KG1 (cell line): ENCODE data around the gene TBCA.
"Not testable (repeated sequence)": the region's sequence is repeated elsewhere in the genome, so short reads cannot be mapped to it uniquely, and the experiment has no call there.

Source experiments
- DNase-seq: peaks from one replicate; lab custom pipeline; 2025; lab: John Stamatoyannopoulos, UW

TBCA gene

DNA sequence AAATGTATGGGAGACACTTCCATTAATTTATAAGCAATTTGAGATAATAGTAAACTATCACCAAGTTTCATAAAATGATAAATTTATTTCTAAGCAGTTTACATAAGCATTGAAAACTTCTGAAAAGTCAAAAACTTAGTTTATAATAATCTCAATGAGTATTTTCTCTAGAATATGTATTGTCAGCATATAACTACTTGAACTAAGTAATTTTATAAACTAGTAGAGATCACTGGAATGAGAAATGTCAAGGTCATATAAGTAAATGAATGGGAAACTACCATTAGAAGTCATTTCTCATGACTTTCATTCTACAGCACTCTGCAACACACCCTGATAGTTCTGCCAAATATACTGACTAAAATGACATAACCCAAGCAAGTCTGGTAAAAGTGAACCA, 3.4 kb downstream of the TBCA start:
- no peak for DNase-seq

- DNase-seq: no peak
Measured at GRCh38 chr5:77771452-77771851, 4.7 kb downstream of the TBCA start.

- DNase-seq: no peak
Measured at GRCh38 chr5:77770293-77771005, 5.7 kb downstream of the TBCA start.

GRCh38 chr5:77768978-77769377, 7.2 kb downstream of the TBCA start:
- DNase-seq: no peak

- DNase-seq: no peak
Measured at GRCh38 chr5:77767301-77767700, 8.8 kb downstream of the TBCA start.

- no peak for DNase-seq
Measured at GRCh38 chr5:77761606-77762005, 14.5 kb downstream of the TBCA start.

DNA sequence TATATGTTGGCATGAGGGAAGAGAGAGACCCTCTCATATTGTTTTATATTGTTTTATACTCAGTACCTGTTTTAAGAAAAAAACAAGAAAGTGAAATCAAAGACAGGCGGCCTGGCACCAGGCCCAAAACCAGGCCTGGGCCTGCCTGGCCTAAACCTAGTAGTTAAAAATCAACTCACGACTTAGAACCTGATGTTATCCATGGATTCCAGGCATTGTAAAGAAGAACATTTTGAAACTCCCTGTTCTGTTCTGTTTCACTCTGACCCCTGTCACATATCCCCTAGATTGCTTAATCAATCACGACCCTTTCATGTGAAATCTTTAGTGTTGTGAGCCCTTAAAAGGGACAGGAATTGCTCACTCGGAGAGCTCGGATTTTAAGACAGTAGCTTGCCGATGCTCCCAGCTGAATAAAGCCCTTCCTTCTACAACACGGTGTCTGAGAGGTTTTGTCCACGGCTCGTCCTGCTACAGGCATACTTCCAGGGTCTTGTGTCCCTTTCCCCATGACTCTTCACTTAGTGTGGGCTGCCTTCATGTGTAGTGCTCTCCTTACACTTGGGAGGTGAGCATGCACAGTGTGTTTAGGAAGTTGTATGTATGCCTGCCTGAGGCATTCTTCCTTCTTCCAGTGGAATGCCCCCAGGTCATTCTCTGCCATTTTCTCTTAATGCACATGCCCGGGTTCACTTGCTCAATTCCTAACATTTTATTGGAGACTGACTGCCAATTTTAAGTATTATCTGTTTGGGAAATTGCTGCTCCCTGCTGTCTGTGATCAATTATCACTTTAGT, 17.8 kb downstream of the TBCA start:
- no peak for DNase-seq

DNA sequence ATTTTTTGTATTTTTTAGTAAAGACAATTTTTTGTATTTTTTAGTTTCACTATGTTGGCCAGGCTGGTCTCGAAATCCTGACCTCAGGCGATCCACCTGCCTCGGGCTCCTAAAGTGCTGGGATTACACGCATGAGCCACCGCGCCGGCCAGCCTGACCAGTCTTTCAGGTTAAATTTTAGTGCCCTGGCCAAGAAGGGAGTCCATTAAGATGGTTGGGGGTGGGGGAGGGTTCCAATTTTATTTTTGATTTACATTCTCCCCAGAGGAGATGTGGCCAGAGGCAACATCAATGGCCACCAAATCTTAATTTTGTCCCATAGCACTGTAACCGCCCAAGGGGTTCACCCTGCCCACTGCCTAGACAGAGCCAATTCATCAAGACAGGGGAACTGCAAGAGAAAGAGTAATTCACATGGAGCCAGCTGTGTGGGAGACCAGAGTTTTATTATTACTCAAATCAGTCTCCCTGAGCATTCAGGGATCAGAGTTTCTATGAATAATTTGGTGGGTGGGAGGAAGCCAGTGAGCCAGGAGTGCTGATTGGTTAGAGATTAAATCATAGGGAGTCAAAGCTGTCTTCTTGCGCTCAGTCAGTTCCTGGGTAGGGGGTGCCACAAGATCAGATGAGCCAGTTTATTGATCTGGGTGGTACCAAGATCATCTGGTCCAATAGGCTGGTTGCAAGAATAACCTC, 24.7 kb downstream of the TBCA start:
- DNase-seq: no peak

GRCh38 chr5:77750928-77751327, 25.2 kb downstream of the TBCA start:
- not testable (repeated sequence) for DNase-seq

DNA sequence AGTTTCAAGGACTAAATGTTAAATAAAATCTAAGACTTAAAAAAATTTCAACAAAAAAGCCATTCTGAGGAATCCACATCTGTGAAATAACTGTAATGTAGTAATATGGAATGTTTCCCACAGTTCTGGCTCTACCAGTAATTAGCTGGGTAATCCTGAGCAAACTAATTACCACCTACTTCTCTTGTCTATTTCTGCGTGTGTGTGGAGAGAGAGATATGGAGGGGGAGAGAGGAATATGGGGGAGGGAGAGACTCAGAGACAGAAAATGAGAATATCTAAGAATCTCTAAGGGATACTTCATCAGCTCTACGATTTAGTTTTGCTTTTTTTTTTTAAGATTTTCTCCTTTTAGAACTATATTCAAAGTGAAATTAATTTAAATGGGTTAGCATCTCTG, 28.0 kb downstream of the TBCA start:
- no peak for DNase-seq

GRCh38 chr5:77744116-77744515, 32.0 kb downstream of the TBCA start:
- no peak for DNase-seq

DNA sequence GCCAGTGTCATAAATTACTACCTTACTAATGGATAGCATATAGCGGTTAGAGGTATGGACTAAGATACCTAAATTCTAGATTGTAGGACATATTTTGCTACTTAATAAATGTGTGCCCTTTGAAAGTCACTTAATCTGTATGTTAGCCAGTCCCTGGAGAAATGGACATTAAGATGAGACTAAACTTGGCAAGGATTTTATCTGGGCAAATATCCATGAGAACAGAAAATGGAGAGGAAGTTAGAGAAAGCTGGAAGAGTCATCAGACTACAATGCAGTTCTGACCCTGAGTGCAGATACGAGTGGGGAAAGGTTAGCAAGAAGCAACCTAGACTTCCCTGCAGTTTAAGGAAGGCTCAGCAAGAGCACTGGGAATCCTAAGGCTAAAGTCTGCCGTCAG, 33.0 kb downstream of the TBCA start:
- DNase-seq: no peak

- DNase-seq: no peak
Measured at GRCh38 chr5:77741608-77742007, 34.5 kb downstream of the TBCA start.

GRCh38 chr5:77734885-77735284, 41.3 kb downstream of the TBCA start:
- DNase-seq: no peak

GRCh38 chr5:77733130-77733529, 43.0 kb downstream of the TBCA start:
- no peak for DNase-seq

GRCh38 chr5:77727190-77727589, 48.9 kb downstream of the TBCA start:
- DNase-seq: no peak

- DNase-seq: no peak
Measured at GRCh38 chr5:77725616-77726015, 50.5 kb downstream of the TBCA start.

DNA sequence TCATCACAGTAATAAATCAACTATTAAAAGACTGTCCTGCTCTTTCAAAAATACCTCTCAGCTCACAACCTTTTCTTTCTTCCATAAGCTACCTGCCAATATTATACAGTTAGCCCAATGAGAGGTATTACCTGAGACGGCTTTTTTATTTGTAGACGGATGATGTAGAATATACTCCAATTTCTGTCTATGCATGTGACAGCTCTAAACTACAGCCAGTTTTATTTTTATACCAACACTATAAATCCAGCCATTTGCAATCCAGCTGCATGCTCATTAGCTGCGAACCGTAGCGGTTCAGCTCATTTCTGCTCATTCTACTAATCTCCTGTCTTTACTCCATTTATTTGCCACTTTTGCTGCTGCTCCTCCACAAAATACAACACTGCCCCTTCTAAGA, 51.2 kb downstream of the TBCA start:
- no peak for DNase-seq

DNA sequence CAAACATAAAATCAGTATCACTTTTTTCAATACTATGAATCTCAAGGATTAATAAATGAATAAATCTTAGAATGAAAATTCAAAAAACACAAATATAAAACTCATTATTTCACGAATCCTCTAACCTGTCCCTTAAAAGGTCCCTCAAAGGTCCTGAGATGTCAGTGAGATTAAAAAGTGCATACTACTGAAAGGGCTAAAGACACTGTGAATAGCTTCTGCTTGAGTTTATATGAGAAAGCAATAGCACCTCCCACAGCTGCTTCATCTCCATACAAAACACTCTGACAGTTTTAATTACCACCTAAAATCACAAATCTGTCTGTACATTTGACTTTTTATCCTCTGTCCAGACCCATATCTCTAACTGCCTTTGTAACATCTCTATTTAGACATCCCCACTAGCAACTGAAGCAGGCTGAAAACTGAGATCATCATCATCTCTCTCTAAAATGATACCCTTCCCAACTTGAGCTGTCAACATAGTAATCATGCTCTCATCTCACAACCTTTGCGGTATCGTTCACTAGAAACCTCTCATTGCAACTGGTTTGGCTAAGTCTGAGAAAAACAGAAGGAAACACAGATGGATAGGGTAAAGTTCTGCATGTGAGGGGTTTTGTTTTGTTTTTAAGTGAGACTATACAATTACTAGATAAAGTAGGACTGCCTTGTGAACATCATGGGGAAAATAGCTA, 56.3 kb downstream of the TBCA start:
- no peak for DNase-seq

- DNase-seq: no peak
Measured at GRCh38 chr5:77718934-77719610, 57.1 kb downstream of the TBCA start.

DNA sequence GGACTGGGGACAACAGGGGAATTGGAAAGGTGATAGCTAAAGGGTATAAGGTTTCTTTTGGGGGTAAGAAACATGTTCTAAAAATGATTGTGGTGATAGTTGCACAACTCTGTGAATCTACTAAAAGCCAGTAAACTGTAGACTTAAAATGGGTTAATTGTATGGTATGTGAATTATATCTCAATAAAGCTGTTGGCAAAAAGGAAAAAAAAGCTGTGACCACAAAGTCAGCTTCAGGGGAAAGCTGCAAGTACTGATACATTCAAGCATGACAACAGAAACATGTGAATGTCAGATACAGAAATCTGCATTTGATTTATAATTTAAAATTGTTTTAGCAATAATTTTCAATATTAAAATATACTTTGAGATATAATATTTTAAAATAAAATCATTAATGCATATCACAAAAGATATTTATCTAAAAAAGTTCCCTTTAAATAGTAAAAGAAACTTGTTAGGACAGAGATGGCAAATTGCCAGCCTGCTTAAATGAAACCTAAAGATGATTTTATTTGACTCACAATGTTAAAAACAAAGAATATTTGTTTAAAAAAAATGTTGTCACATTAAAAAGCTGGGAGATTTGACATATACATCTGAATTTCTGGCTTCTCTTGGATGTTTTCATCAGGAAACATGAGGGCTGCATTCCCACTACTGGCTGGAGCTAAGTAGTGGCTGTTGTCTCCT, 66.0 kb downstream of the TBCA start:
- DNase-seq: no peak
